Caco-2 (cell line): Measurements from ENCODE around the gene HIRA. TPM values are rescaled to one million over a fixed set of nuclear protein-coding genes. Genes with fewer than 3 reads are reported as not detected.
A peak's percentile ranks its signal among the peaks of the same experiment; 100 is the strongest.

Source experiments
- BruUV-seq: library from RNA; stranded (reverse); fragments of 400-500 nt; replicated peaks from 2 replicates; lab custom pipeline; 2021; lab: Mats Ljungman, UMichigan
- CTCF ChIA-PET: fragments of 300-600 bp; sonication (Branson Sonifier 250); formaldehyde crosslinking; loops from one replicate; lab custom pipeline; 2022; ENCODE audit warnings: antibody characterized with exemption; lab: Charles Lee
- POLR2A ChIA-PET: fragments of 300-600 bp; sonication (Branson Sonifier 250); formaldehyde crosslinking; loops from one replicate; lab custom pipeline; 2022; ENCODE audit warnings: antibody characterized with exemption; lab: Charles Lee
- DNase-seq, 2 experiments: peaks; one replicate each; pipeline versions ENCODE4 v3.0.0 to v3.0.0-alpha.2; 2020 to 2022
- H3K27me3 ChIP-seq: replicated peaks from 2 replicates; pipeline ENCODE4 v1.6.0; 2011; ENCODE audit warnings: low read length; ENCODE audit not compliant: control insufficient read depth, insufficient read depth
- H3K36me3 ChIP-seq: 2 replicates; pipeline ENCODE4 v1.5.1; 2011; ENCODE audit warnings: low read length; ENCODE audit not compliant: control insufficient read depth, insufficient read depth
- H3K4me1 ChIP-seq: fragments of 250-450 bp; sonication (Bioruptor Pico); 2 replicates; pipeline ENCODE4 v1.5.1; 2020; ENCODE audit warnings: mild to moderate bottlenecking
- H3K4me3 ChIP-seq: 2 replicates; pipeline ENCODE4 v1.5.1; 2011; ENCODE audit warnings: low read depth, mild to moderate bottlenecking, control low read depth, low read length
- H3K9me3 ChIP-seq: fragments of 250-450 bp; sonication (Bioruptor Pico); 2 replicates; pipeline ENCODE4 v1.5.1; 2020; ENCODE audit warnings: mild to moderate bottlenecking, moderate library complexity
- H3K27ac Mint-ChIP-seq: one replicate; pipeline ENCODE4 v1.8.0; 2022; ENCODE audit warnings: mixed read lengths; ENCODE audit not compliant: unreplicated experiment
- H3K27me3 Mint-ChIP-seq: one replicate; pipeline ENCODE4 v1.8.0; 2022; ENCODE audit warnings: mixed read lengths; ENCODE audit not compliant: insufficient read depth, unreplicated experiment
- H3K36me3 Mint-ChIP-seq: one replicate; pipeline ENCODE4 v1.8.0; 2022; ENCODE audit warnings: mild to moderate bottlenecking, mixed read lengths; ENCODE audit not compliant: insufficient read depth, unreplicated experiment
- H3K4me1 Mint-ChIP-seq: one replicate; pipeline ENCODE4 v1.8.0; 2022; ENCODE audit warnings: low read depth, mixed read lengths; ENCODE audit not compliant: unreplicated experiment
- H3K4me3 Mint-ChIP-seq: one replicate; pipeline ENCODE4 v1.8.0; 2022; ENCODE audit warnings: mild to moderate bottlenecking, moderate library complexity, mixed read lengths; ENCODE audit not compliant: unreplicated experiment
- H3K9me3 Mint-ChIP-seq: one replicate; pipeline ENCODE4 v1.8.0; 2022; ENCODE audit warnings: mixed read lengths; ENCODE audit not compliant: unreplicated experiment
- intact Hi-C: fragments of 100-400 bp; cut with micrococcal nuclease; formaldehyde crosslinking; loops from one replicate; pipeline ENCODE4 v1.10.0; 2022; ENCODE audit not compliant: unreplicated experiment
- total RNA-seq: library from RNA; stranded (reverse); gene quantifications from 2 replicates; pipeline ENCODE4 v1.2.3, GENCODE V29; 2022
- TF ChIP-seq, protein P1 (sequence below), 2 experiments: fragments of 200-600 bp in 1 of 2; IDR thresholded peaks; 1 replicate in 1 of 2; 2 replicates in 1 of 2; pipeline versions ENCODE4 v1.5.1 to v1.8.0; 2011 to 2022; ENCODE audit warnings: antibody characterized with exemption in 1 of 2, control low read depth in 1 of 2, inconsistent platforms in 1 of 2, low read depth in 1 of 2, low read length in 1 of 2, mild to moderate bottlenecking in 1 of 2, moderate library complexity in 1 of 2; ENCODE audit not compliant: insufficient read depth in 1 of 2, severe bottlenecking in 1 of 2, unreplicated experiment in 1 of 2

The HIRA gene
- total RNA-seq, 1 experiment from 2014 or later: 60.1 TPM

- peaks cover 2% of the 10 kb centered on the region for H3K36me3 ChIP-seq
- H3K4me1 ChIP-seq: no peaks in the 10 kb centered on the region
- no peak overlapping the region for H3K4me3 ChIP-seq
- DNase-seq: peak in 1 of 2 experiments; percentile 13
- H3K9me3 ChIP-seq: no peaks in the 10 kb centered on the region
- peaks cover 14% of the 10 kb centered on the region for H3K4me1 Mint-ChIP-seq
- POLR2A ChIA-PET: no interaction called here
- intact Hi-C loops: loop anchor here (10.0 kb wide), 1 partner anchor 161 kb away; no protein-coding TSS in a partner anchor
- TF ChIP-seq, protein P1, sequence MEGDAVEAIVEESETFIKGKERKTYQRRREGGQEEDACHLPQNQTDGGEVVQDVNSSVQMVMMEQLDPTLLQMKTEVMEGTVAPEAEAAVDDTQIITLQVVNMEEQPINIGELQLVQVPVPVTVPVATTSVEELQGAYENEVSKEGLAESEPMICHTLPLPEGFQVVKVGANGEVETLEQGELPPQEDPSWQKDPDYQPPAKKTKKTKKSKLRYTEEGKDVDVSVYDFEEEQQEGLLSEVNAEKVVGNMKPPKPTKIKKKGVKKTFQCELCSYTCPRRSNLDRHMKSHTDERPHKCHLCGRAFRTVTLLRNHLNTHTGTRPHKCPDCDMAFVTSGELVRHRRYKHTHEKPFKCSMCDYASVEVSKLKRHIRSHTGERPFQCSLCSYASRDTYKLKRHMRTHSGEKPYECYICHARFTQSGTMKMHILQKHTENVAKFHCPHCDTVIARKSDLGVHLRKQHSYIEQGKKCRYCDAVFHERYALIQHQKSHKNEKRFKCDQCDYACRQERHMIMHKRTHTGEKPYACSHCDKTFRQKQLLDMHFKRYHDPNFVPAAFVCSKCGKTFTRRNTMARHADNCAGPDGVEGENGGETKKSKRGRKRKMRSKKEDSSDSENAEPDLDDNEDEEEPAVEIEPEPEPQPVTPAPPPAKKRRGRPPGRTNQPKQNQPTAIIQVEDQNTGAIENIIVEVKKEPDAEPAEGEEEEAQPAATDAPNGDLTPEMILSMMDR (IDR thresholded peaks at IDR 0.05; ENCODE audit: insufficient read depth in 1 of 2, low read depth in 1 of 2, low read length in 1 of 2, severe bottlenecking in 1 of 2, unreplicated experiment in 1 of 2): no peak
- H3K27ac Mint-ChIP-seq: no peak overlapping the region
- CTCF ChIA-PET: interaction anchor here (0.6 to 2.3 kb wide), 4 partner anchors 50 to 174 kb away, joined by 3 to 10 read pairs (median 4); no protein-coding TSS in a partner anchor
- H3K27me3 Mint-ChIP-seq: no peaks in the 10 kb centered on the region
- no TSS peak for BruUV-seq
- no peaks in the 10 kb centered on the region for H3K27me3 ChIP-seq
- H3K36me3 Mint-ChIP-seq: peaks cover 45% of the 10 kb centered on the region
- no peaks in the 10 kb centered on the region for H3K9me3 Mint-ChIP-seq
- H3K4me3 Mint-ChIP-seq: no peak overlapping the region
Measured at GRCh38 chr22:19473578-19473977, 42.0 kb upstream of the HIRA start.

GRCh38 chr22:19472233-19472632 lies 40.7 kb upstream of the HIRA start:
- DNase-seq: no peak
- no peak overlapping the region for H3K4me3 Mint-ChIP-seq
- BruUV-seq: no TSS peak
- H3K4me1 Mint-ChIP-seq: peaks cover 3% of the 10 kb centered on the region
- H3K4me1 ChIP-seq: no peaks in the 10 kb centered on the region
- intact Hi-C loops: loop anchor here (10.0 kb wide), 1 partner anchor 163 kb away; no protein-coding TSS in a partner anchor
- TF ChIP-seq, protein P1 (IDR thresholded peaks at IDR 0.05; ENCODE audit: insufficient read depth in 1 of 2, low read depth in 1 of 2, low read length in 1 of 2, severe bottlenecking in 1 of 2, unreplicated experiment in 1 of 2): no peak
- H3K9me3 Mint-ChIP-seq: no peaks in the 10 kb centered on the region
- H3K4me3 ChIP-seq: no peak overlapping the region
- H3K27me3 Mint-ChIP-seq: no peaks in the 10 kb centered on the region
- peaks cover 5% of the 10 kb centered on the region for H3K36me3 ChIP-seq
- H3K9me3 ChIP-seq: no peaks in the 10 kb centered on the region
- ChIA-PET POLR2A (no interaction called here), CTCF (no interaction called here)
- H3K27me3 ChIP-seq: no peaks in the 10 kb centered on the region
- H3K27ac Mint-ChIP-seq: peak overlapping the region; percentile 39
- peaks cover 52% of the 10 kb centered on the region for H3K36me3 Mint-ChIP-seq

- Histone ChIP-seq H3K36me3 (peaks cover 5% of the 10 kb centered on the region), H3K9me3 (no peaks in the 10 kb centered on the region), H3K4me1 (no peaks in the 10 kb centered on the region), H3K4me3 (no peak overlapping the region), H3K27me3 (no peaks in the 10 kb centered on the region)
- H3K4me3 Mint-ChIP-seq: no peak overlapping the region
- TF ChIP-seq, protein P1 (IDR thresholded peaks at IDR 0.05; ENCODE audit: insufficient read depth in 1 of 2, low read depth in 1 of 2, low read length in 1 of 2, severe bottlenecking in 1 of 2, unreplicated experiment in 1 of 2): no peak
- ChIA-PET CTCF (no interaction called here), POLR2A (no interaction called here)
- H3K36me3 Mint-ChIP-seq: peaks cover 52% of the 10 kb centered on the region
- no peak for DNase-seq
- H3K27ac Mint-ChIP-seq: no peak overlapping the region
- intact Hi-C loops: loop anchor here (10.0 kb wide), 1 partner anchor 163 kb away; no protein-coding TSS in a partner anchor
- no TSS peak for BruUV-seq
- no peaks in the 10 kb centered on the region for H3K27me3 Mint-ChIP-seq
- H3K9me3 Mint-ChIP-seq: no peaks in the 10 kb centered on the region
- no peaks in the 10 kb centered on the region for H3K4me1 Mint-ChIP-seq
Measured at GRCh38 chr22:19471572-19471971, 40.0 kb upstream of the HIRA start.
